ENCODE measurements around the gene XPO6. TPM values are rescaled to one million over a fixed set of nuclear protein-coding genes. Genes with fewer than 3 reads are reported as not detected.
A peak's percentile ranks its signal among the peaks of the same experiment; 100 is the strongest.
"Not testable (repeated sequence)": the region's sequence is repeated elsewhere in the genome, so short reads cannot be mapped to it uniquely, and the experiment has no call there.

XPO6 gene
- total RNA-seq, 1 experiment from 2014 or later = 95.6 TPM

GRCh38 chr16:28219777-28220176 is 8.0 kb upstream of the XPO6 start:
- not testable (repeated sequence) for DNase-seq; H3K4me3 ChIP-seq; H3K27ac ChIP-seq; H3K36me3 ChIP-seq; H3K4me1 ChIP-seq; H3K9me3 ChIP-seq (replicated peaks); H3K27me3 ChIP-seq

GRCh38 chr16:28219282-28219681 is 7.5 kb upstream of the XPO6 start:
- no peak overlapping the region for H3K4me3 ChIP-seq
- no peak for DNase-seq
- H3K27me3 ChIP-seq = no peaks in the 10 kb centered on the region
- no peaks in the 10 kb centered on the region for H3K9me3 ChIP-seq (replicated peaks)
- no peak overlapping the region for H3K27ac ChIP-seq
- no peaks in the 10 kb centered on the region for H3K4me1 ChIP-seq
- no peaks in the 10 kb centered on the region for H3K36me3 ChIP-seq

GRCh38 chr16:28218109-28218508 is 6.3 kb upstream of the XPO6 start:
- peak in 1 of 2 experiments; percentile 24 for DNase-seq
- H3K27ac ChIP-seq = no peak overlapping the region
- H3K4me1 ChIP-seq = no peaks in the 10 kb centered on the region
- H3K9me3 ChIP-seq (replicated peaks) = no peaks in the 10 kb centered on the region
- H3K4me3 ChIP-seq = no peak overlapping the region
- no peaks in the 10 kb centered on the region for H3K27me3 ChIP-seq
- no peaks in the 10 kb centered on the region for H3K36me3 ChIP-seq

GRCh38 chr16:28217326-28217725 is 5.6 kb upstream of the XPO6 start:
- no peaks in the 10 kb centered on the region for H3K36me3 ChIP-seq
- H3K9me3 ChIP-seq (replicated peaks) = no peaks in the 10 kb centered on the region
- no peaks in the 10 kb centered on the region for H3K4me1 ChIP-seq
- H3K4me3 ChIP-seq = no peak overlapping the region
- H3K27ac ChIP-seq = no peak overlapping the region
- no peaks in the 10 kb centered on the region for H3K27me3 ChIP-seq
- peak in 1 of 2 experiments; percentile 16 for DNase-seq

GRCh38 chr16:28213396-28213795 is 1.6 kb upstream of the XPO6 start:
- Histone ChIP-seq H3K27ac (no peak overlapping the region), H3K27me3 (no peaks in the 10 kb centered on the region), H3K4me1 (no peaks in the 10 kb centered on the region), H3K36me3 (peaks cover 9% of the 10 kb centered on the region; the same call in 1 of the 2 replicates), H3K4me3 (no peak overlapping the region), H3K9me3 (replicated peaks) (no peaks in the 10 kb centered on the region)
- no peak for DNase-seq

- Histone ChIP-seq H3K4me1 (no peaks in the 10 kb centered on the region), H3K4me3 (peak overlapping the region; percentile 82), H3K27me3 (no peaks in the 10 kb centered on the region), H3K36me3 (peaks cover 14% of the 10 kb centered on the region), H3K27ac (peak overlapping the region; percentile 74), H3K9me3 (replicated peaks) (no peaks in the 10 kb centered on the region)
- DNase-seq = peak; percentile 44 to 60
Measured at GRCh38 chr16:28212532-28212873, 738 bp upstream of the XPO6 start.

GRCh38 chr16:28210979-28211588 is 681 bp downstream of the XPO6 start:
- Histone ChIP-seq H3K4me3 (peak overlapping the region; percentile 82), H3K36me3 (peaks cover 25% of the 10 kb centered on the region), H3K9me3 (replicated peaks) (no peaks in the 10 kb centered on the region), H3K27ac (peak overlapping the region; percentile 53; the same call in 1 of the 2 replicates), H3K27me3 (no peaks in the 10 kb centered on the region), H3K4me1 (no peaks in the 10 kb centered on the region)
- peak; percentile 66 to 70 for DNase-seq

- DNase-seq = no peak
- Histone ChIP-seq H3K4me1 (no peaks in the 10 kb centered on the region), H3K27ac (no peak overlapping the region), H3K27me3 (no peaks in the 10 kb centered on the region), H3K9me3 (replicated peaks) (no peaks in the 10 kb centered on the region), H3K4me3 (peak overlapping the region; percentile 82), H3K36me3 (peaks cover 30% of the 10 kb centered on the region)
Measured at GRCh38 chr16:28210264-28210663, 1.5 kb downstream of the XPO6 start.

- Histone ChIP-seq H3K36me3 (peaks cover 43% of the 10 kb centered on the region), H3K4me3 (no peak overlapping the region), H3K27ac (no peak overlapping the region), H3K27me3 (no peaks in the 10 kb centered on the region), H3K4me1 (no peaks in the 10 kb centered on the region), H3K9me3 (replicated peaks) (no peaks in the 10 kb centered on the region)
- no peak for DNase-seq
Measured at GRCh38 chr16:28208824-28209223, 2.9 kb downstream of the XPO6 start.

- no peak overlapping the region for H3K27ac ChIP-seq
- no peak for DNase-seq
Measured at GRCh38 chr16:28208131-28208530, 3.6 kb downstream of the XPO6 start.

GRCh38 chr16:28207399-28207798 is 4.4 kb downstream of the XPO6 start:
- H3K27ac ChIP-seq = no peak overlapping the region
- DNase-seq = no peak
- no peaks in the 10 kb centered on the region for H3K4me1 ChIP-seq

More at GRCh38 chr16:28208131-28208530, 3.6 kb downstream of the XPO6 start:
- H3K4me3 ChIP-seq = no peak overlapping the region
- no peaks in the 10 kb centered on the region for H3K27me3 ChIP-seq
- H3K4me1 ChIP-seq = no peaks in the 10 kb centered on the region
- no peaks in the 10 kb centered on the region for H3K9me3 ChIP-seq (replicated peaks)
- H3K36me3 ChIP-seq = peaks cover 49% of the 10 kb centered on the region

GRCh38 chr16:28205974-28206373 is 5.8 kb downstream of the XPO6 start:
- no peak for DNase-seq

More at GRCh38 chr16:28207399-28207798, 4.4 kb downstream of the XPO6 start:
- H3K36me3 ChIP-seq = peaks cover 55% of the 10 kb centered on the region
- H3K9me3 ChIP-seq (replicated peaks) = no peaks in the 10 kb centered on the region
- no peak overlapping the region for H3K4me3 ChIP-seq
- H3K27me3 ChIP-seq = no peaks in the 10 kb centered on the region

GRCh38 chr16:28205117-28205899 is 6.5 kb downstream of the XPO6 start:
- no peaks in the 10 kb centered on the region for H3K27me3 ChIP-seq
- H3K27ac ChIP-seq = no peak overlapping the region
- no peak overlapping the region for H3K4me3 ChIP-seq
- peaks cover 68% of the 10 kb centered on the region for H3K36me3 ChIP-seq
- H3K9me3 ChIP-seq (replicated peaks) = no peaks in the 10 kb centered on the region
- H3K4me1 ChIP-seq = no peaks in the 10 kb centered on the region
- no peak for DNase-seq

More at GRCh38 chr16:28205974-28206373, 5.8 kb downstream of the XPO6 start:
- H3K27ac ChIP-seq = no peak overlapping the region
- no peaks in the 10 kb centered on the region for H3K9me3 ChIP-seq (replicated peaks)
- no peak overlapping the region for H3K4me3 ChIP-seq
- no peaks in the 10 kb centered on the region for H3K4me1 ChIP-seq
- H3K36me3 ChIP-seq = peaks cover 68% of the 10 kb centered on the region
- H3K27me3 ChIP-seq = no peaks in the 10 kb centered on the region

GRCh38 chr16:28204622-28205021 is 7.1 kb downstream of the XPO6 start:
- no peaks in the 10 kb centered on the region for H3K4me1 ChIP-seq
- H3K27ac ChIP-seq = no peak overlapping the region
- peaks cover 65% of the 10 kb centered on the region for H3K36me3 ChIP-seq
- DNase-seq = no peak
- no peaks in the 10 kb centered on the region for H3K27me3 ChIP-seq
- no peaks in the 10 kb centered on the region for H3K9me3 ChIP-seq (replicated peaks)
- H3K4me3 ChIP-seq = no peak overlapping the region

- H3K27ac ChIP-seq = no peak overlapping the region
- DNase-seq = no peak
- no peaks in the 10 kb centered on the region for H3K9me3 ChIP-seq (replicated peaks)
- peaks cover 65% of the 10 kb centered on the region for H3K36me3 ChIP-seq
- no peak overlapping the region for H3K4me3 ChIP-seq
- no peaks in the 10 kb centered on the region for H3K27me3 ChIP-seq
- no peaks in the 10 kb centered on the region for H3K4me1 ChIP-seq
Measured at GRCh38 chr16:28204204-28204603, 7.6 kb downstream of the XPO6 start.

Data from SJCRH30 (cell line).